ENCODE measurements around the gene CRHR2. TPM values are rescaled to one million over a fixed set of nuclear protein-coding genes. Genes with fewer than 3 reads are reported as not detected.
A peak's percentile ranks its signal among the peaks of the same experiment; 100 is the strongest.

The CRHR2 gene
- not detected for total RNA-seq

DNA sequence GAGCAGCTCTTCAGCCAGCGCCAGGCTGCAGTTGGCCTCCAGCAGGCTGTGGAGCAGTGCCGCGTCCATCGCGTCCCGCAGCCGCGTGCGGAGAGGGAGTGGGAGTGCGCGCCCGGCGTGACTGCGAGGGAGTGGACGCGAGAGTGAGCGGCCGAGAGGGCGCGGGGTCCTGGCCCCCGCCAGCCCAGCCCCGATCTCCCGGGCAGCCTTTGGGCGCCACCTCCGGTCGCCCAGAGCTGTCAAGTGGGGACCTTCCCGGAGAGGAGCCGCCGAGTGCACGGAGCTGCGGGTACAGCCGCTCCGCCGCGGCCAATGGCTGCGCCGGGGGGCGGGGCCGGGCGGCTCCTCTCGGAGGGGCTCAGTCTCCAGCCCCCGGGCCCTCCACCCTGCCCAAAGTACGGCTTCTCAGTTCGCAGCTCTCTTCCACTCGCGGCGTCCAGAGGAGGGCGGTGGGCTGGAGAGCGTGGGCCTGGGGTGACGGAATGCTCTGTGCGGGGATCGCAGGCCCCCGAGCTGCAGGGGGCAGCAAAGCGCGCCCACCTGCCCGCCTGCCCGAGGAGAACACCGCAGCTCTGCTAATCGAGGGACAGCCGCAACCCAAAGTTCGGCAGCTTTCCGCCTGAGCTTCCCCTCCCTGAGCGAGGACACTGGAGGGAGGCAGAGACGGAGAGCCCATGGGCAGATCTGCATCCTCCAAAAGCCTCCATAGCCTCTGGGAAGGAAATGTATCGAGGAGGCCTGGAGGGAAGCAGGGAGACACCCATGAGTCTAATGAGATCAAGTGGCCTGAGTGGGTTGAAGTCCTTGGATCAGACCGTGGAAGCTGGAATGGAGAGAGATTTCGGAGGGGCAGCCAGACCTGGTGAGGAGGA is at the start of gene CRHR2:
Gene CRHR2 (minus strand): TSS at position 245 of the 872 bp plus-strand sequence. CDS start 176 bp downstream, at position 69.
- Mint-ChIP-seq H3K36me3 (ENCODE audit: low read depth) (no peaks in the 10 kb centered on the region), H3K27ac (no peak within 1 kb of the TSS), H3K27me3 (ENCODE audit: low read depth) (peaks cover 55% of the 10 kb centered on the region)

GRCh38 chr7:30731581-30731980 is 49.3 kb upstream of the CRHR2 start:
- Mint-ChIP-seq H3K4me1 (ENCODE audit: low read depth) (peaks cover 47% of the 10 kb centered on the region), H3K27me3 (ENCODE audit: low read depth) (no peaks in the 10 kb centered on the region), H3K4me3 (no peak overlapping the region), H3K9me3 (no peaks in the 10 kb centered on the region), H3K36me3 (ENCODE audit: low read depth) (no peaks in the 10 kb centered on the region), H3K27ac (no peak overlapping the region)
- CTCF ChIA-PET = interaction anchor here (6.5 kb wide), 1 partner anchor 8 kb away, joined by 56 read pairs; no protein-coding TSS in a partner anchor
- intact Hi-C loops (cut with micrococcal nuclease) = no loop called here
- no peak for DNase-seq

More for the DNA sequence above, at the start of gene CRHR2:
- DNase-seq = peak; percentile 49
- H3K4me1 Mint-ChIP-seq (ENCODE audit: low read depth) = peaks cover 5% of the 10 kb centered on the region
- CTCF ChIA-PET = interaction anchor here (0.6 to 5.9 kb wide), 8 partner anchors 9 to 256 kb away, joined by 3 to 67 read pairs (median 4); no protein-coding TSS in a partner anchor
- peak within 1 kb of the TSS; percentile 57 for H3K4me3 Mint-ChIP-seq
- no peaks in the 10 kb centered on the region for H3K9me3 Mint-ChIP-seq
- intact Hi-C loops (cut with micrococcal nuclease) = loop anchor here (1.0 kb wide), 1 partner anchor 56 kb away; no protein-coding TSS in a partner anchor

GRCh38 chr7:30730996-30731395 is 48.7 kb upstream of the CRHR2 start:
- H3K27me3 Mint-ChIP-seq (ENCODE audit: low read depth) = no peaks in the 10 kb centered on the region
- H3K27ac Mint-ChIP-seq = no peak overlapping the region
- no peaks in the 10 kb centered on the region for H3K36me3 Mint-ChIP-seq (ENCODE audit: low read depth)
- peaks cover 53% of the 10 kb centered on the region for H3K4me1 Mint-ChIP-seq (ENCODE audit: low read depth)
- intact Hi-C loops (cut with micrococcal nuclease) = no loop called here
- CTCF ChIA-PET = interaction anchor here (6.5 kb wide), 1 partner anchor 9 kb away, joined by 56 read pairs; no protein-coding TSS in a partner anchor
- no peak overlapping the region for H3K4me3 Mint-ChIP-seq
- no peaks in the 10 kb centered on the region for H3K9me3 Mint-ChIP-seq
- DNase-seq = no peak

DNA sequence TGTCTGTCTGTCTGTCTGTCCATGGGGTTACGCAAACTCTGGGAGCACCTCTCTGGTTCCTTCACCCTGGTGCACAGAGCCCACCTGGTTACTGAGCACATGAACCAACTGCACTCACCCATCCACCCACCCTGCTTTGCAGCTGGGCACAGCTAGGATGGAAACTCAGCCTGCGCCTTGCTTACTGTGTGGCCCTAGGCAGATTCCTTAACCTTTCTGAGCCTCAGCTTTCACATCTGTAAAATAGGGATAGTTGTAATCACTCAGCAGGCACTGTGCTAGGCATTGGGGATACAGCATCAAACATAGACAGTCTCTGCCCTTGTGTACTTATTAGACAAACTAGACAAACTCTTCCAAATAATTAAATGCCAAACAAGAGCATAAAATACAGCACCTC is 47.8 kb upstream of the CRHR2 start:
- Mint-ChIP-seq H3K36me3 (ENCODE audit: low read depth) (no peaks in the 10 kb centered on the region), H3K27ac (no peak overlapping the region), H3K4me3 (no peak overlapping the region), H3K4me1 (ENCODE audit: low read depth) (peaks cover 58% of the 10 kb centered on the region), H3K27me3 (ENCODE audit: low read depth) (no peaks in the 10 kb centered on the region), H3K9me3 (no peaks in the 10 kb centered on the region)
- DNase-seq = no peak
- CTCF ChIA-PET = interaction anchor here (6.5 kb wide), 1 partner anchor 10 kb away, joined by 56 read pairs; no protein-coding TSS in a partner anchor
- intact Hi-C loops (cut with micrococcal nuclease) = no loop called here

DNA sequence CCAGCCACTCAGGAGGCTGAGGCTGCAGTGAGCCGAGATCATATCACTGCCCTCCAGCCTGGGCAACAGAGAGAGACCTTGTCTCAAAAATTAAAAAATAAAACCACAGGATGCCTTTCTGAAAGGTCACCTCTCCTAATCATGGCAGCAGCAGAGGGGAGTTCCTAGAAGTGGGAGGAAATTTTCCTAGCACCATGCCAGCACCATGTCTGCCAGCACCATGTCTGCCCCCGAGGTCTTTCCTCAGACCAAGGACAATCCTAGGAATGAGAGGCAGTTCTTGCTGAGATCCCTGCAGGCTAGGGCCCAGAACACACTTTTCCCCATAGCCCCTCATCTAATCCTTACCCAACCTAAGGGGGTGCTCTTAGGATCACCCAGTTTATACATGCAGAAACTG is 47.4 kb upstream of the CRHR2 start:
- no peak overlapping the region for H3K4me3 Mint-ChIP-seq
- DNase-seq = no peak
- H3K9me3 Mint-ChIP-seq = no peaks in the 10 kb centered on the region
- intact Hi-C loops (cut with micrococcal nuclease) = loop anchor here (5.0 kb wide), 1 partner anchor 382 kb away; no protein-coding TSS in a partner anchor
- H3K27me3 Mint-ChIP-seq (ENCODE audit: low read depth) = no peaks in the 10 kb centered on the region
- no peaks in the 10 kb centered on the region for H3K36me3 Mint-ChIP-seq (ENCODE audit: low read depth)
- no peak overlapping the region for H3K27ac Mint-ChIP-seq
- H3K4me1 Mint-ChIP-seq (ENCODE audit: low read depth) = peaks cover 58% of the 10 kb centered on the region
- CTCF ChIA-PET = interaction anchor here (0.7 to 6.5 kb wide), 2 partner anchors 10 to 16 kb away, joined by 3 to 56 read pairs; no protein-coding TSS in a partner anchor

- intact Hi-C loops (cut with micrococcal nuclease) = loop anchor here (5.0 kb wide), 1 partner anchor 381 kb away; no protein-coding TSS in a partner anchor
- no peaks in the 10 kb centered on the region for H3K36me3 Mint-ChIP-seq (ENCODE audit: low read depth)
- no peak overlapping the region for H3K4me3 Mint-ChIP-seq
- no peak overlapping the region for H3K27ac Mint-ChIP-seq
- no peak for DNase-seq
- CTCF ChIA-PET = interaction anchor here (0.7 to 6.5 kb wide), 2 partner anchors 11 to 17 kb away, joined by 3 to 56 read pairs; no protein-coding TSS in a partner anchor
- peaks cover 58% of the 10 kb centered on the region for H3K4me1 Mint-ChIP-seq (ENCODE audit: low read depth)
- no peaks in the 10 kb centered on the region for H3K9me3 Mint-ChIP-seq
- no peaks in the 10 kb centered on the region for H3K27me3 Mint-ChIP-seq (ENCODE audit: low read depth)
These were observed 46.4 kb upstream of the CRHR2 start for GRCh38 chr7:30728591-30729100.

GRCh38 chr7:30727061-30727945 is 45.0 kb upstream of the CRHR2 start:
- CTCF ChIA-PET = interaction anchor here (2.0 to 6.5 kb wide), 2 partner anchors 12 to 26 kb away, joined by 5 to 56 read pairs; no protein-coding TSS in a partner anchor
- peaks cover 54% of the 10 kb centered on the region for H3K4me1 Mint-ChIP-seq (ENCODE audit: low read depth)

DNA sequence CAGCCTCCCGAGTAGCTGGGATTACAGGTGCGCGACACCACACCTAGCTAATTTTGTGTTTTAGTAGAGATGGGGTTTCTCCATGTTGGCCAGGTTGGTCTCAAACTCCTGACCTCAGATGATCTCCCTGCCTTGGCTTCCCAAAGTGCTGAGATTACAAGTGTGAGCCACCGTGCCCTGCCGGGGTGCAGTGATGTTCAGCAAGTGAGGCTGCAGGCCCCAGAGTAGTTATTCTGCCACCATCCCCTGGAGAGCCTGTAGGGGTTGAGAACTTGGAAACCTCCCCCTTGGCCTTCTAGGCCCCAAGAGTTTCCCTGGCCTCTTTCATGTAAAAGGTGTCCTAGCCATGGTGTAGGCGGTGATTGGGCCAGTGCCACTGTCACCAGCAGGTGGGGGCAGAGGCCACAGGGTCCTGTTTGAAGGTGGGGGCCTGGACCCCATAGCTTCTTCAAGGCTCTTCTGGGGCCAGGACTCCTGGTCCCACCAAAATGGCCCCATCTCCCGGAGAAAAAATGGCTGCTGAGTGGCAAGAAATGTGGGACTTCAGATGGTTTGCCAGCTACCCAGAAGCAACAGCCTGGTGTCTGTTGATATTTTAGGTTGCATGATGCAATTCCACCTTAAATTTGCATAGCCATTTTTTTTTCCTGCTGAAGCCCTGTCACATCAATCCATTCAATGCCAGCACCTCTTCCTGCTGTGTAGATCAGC is 44.2 kb upstream of the CRHR2 start:
- peak; percentile 51 for DNase-seq
- peaks cover 48% of the 10 kb centered on the region for H3K4me1 Mint-ChIP-seq (ENCODE audit: low read depth)
- CTCF ChIA-PET = interaction anchor here (0.7 to 6.5 kb wide), 3 partner anchors 13 to 25 kb away, joined by 3 to 56 read pairs (median 5); no protein-coding TSS in a partner anchor
- H3K27ac Mint-ChIP-seq = peak overlapping the region; percentile 89
- peak overlapping the region; percentile 77 for H3K4me3 Mint-ChIP-seq
- H3K36me3 Mint-ChIP-seq (ENCODE audit: low read depth) = no peaks in the 10 kb centered on the region
- intact Hi-C loops (cut with micrococcal nuclease) = loop anchor here (1.0 to 5.0 kb wide), 4 partner anchors 12 to 442 kb away; partner anchors contain the start of genes GARS1 and ZNRF2
- H3K9me3 Mint-ChIP-seq = no peaks in the 10 kb centered on the region
- no peaks in the 10 kb centered on the region for H3K27me3 Mint-ChIP-seq (ENCODE audit: low read depth)

More at GRCh38 chr7:30727061-30727945, 45.0 kb upstream of the CRHR2 start:
- H3K27me3 Mint-ChIP-seq (ENCODE audit: low read depth) = no peaks in the 10 kb centered on the region
- no peaks in the 10 kb centered on the region for H3K36me3 Mint-ChIP-seq (ENCODE audit: low read depth)
- peak overlapping the region; percentile 77 for H3K4me3 Mint-ChIP-seq
- intact Hi-C loops (cut with micrococcal nuclease) = loop anchor here (1.0 to 5.0 kb wide), 4 partner anchors 11 to 443 kb away; partner anchors contain the start of genes GARS1 and ZNRF2
- no peaks in the 10 kb centered on the region for H3K9me3 Mint-ChIP-seq
- H3K27ac Mint-ChIP-seq = peak overlapping the region; percentile 89
- DNase-seq = peak; percentile 75

- Mint-ChIP-seq H3K4me3 (no peak overlapping the region), H3K36me3 (ENCODE audit: low read depth) (peaks cover 11% of the 10 kb centered on the region), H3K9me3 (peaks cover 10% of the 10 kb centered on the region), H3K27me3 (ENCODE audit: low read depth) (no peaks in the 10 kb centered on the region), H3K4me1 (ENCODE audit: low read depth) (peaks cover 33% of the 10 kb centered on the region), H3K27ac (no peak overlapping the region)
- no peak for DNase-seq
- intact Hi-C loops (cut with micrococcal nuclease) = no loop called here
- CTCF ChIA-PET = interaction anchor here (5.6 kb wide), 1 partner anchor 17 kb away, joined by 21 read pairs; no protein-coding TSS in a partner anchor
These were observed 41.5 kb upstream of the CRHR2 start for GRCh38 chr7:30723776-30724175.

GRCh38 chr7:30722671-30723070 is 40.4 kb upstream of the CRHR2 start:
- no peak for DNase-seq
- peaks cover 21% of the 10 kb centered on the region for H3K9me3 Mint-ChIP-seq
- intact Hi-C loops (cut with micrococcal nuclease) = no loop called here
- H3K4me3 Mint-ChIP-seq = no peak overlapping the region
- peaks cover 22% of the 10 kb centered on the region for H3K36me3 Mint-ChIP-seq (ENCODE audit: low read depth)
- peaks cover 22% of the 10 kb centered on the region for H3K4me1 Mint-ChIP-seq (ENCODE audit: low read depth)
- H3K27me3 Mint-ChIP-seq (ENCODE audit: low read depth) = no peaks in the 10 kb centered on the region
- CTCF ChIA-PET = interaction anchor here (0.6 to 5.6 kb wide), 4 partner anchors 9 to 368 kb away, joined by 3 to 21 read pairs (median 3); no protein-coding TSS in a partner anchor
- no peak overlapping the region for H3K27ac Mint-ChIP-seq

DNA sequence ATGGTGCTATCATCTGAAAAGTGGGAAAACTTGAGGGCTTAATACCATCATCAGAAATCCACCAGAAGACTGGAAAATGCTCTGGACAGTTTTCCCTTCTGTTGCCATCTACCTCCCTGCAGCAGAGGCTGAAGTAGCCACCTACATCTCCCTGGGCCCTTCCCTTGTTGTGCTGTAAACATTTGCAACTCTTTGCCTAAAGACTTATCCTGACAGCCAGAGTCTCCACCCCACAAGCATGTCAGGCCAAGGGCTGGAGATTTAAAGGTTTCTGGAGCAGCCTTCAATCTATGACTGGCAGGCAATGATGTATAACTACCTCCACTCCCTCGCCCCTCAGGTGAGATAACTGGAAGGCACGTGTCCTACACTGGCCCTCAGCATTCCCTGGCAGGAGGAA is 39.9 kb upstream of the CRHR2 start:
- no peak for DNase-seq
- intact Hi-C loops (cut with micrococcal nuclease) = no loop called here
- CTCF ChIA-PET = interaction anchor here (1.0 to 5.6 kb wide), 3 partner anchors 12 to 18 kb away, joined by 3 to 21 read pairs (median 4); no protein-coding TSS in a partner anchor
- H3K27me3 Mint-ChIP-seq (ENCODE audit: low read depth) = no peaks in the 10 kb centered on the region
- no peak overlapping the region for H3K4me3 Mint-ChIP-seq
- H3K4me1 Mint-ChIP-seq (ENCODE audit: low read depth) = peaks cover 17% of the 10 kb centered on the region
- H3K9me3 Mint-ChIP-seq = peaks cover 24% of the 10 kb centered on the region
- H3K27ac Mint-ChIP-seq = no peak overlapping the region
- peaks cover 25% of the 10 kb centered on the region for H3K36me3 Mint-ChIP-seq (ENCODE audit: low read depth)

Data from activated naive CD4-positive, alpha-beta T cell treated with anti-CD3 and anti-CD28 coated beads for 36 hours (primary cell).